GM12801 (cell line): ENCODE measurements around the gene LILRA5.

Experiments
- CTCF ChIP-seq: IDR thresholded peaks from one replicate; pipeline ENCODE4 v1.5.1; 2011; ENCODE audit warnings: control low read depth; ENCODE audit not compliant: insufficient read length; ENCODE audit errors: extremely low read depth

LILRA5 gene

GRCh38 chr19:54317108-54317964 is 4.4 kb upstream of the LILRA5 start:
- no peak for TF ChIP-seq CTCF

GRCh38 chr19:54316746-54317107 is 3.8 kb upstream of the LILRA5 start:
- TF ChIP-seq CTCF: no peak

- TF ChIP-seq CTCF: no peak
These were observed 3.0 kb upstream of the LILRA5 start for GRCh38 chr19:54315956-54316355.

GRCh38 chr19:54312011-54312410 is 955 bp downstream of the LILRA5 start:
- TF ChIP-seq CTCF: no peak

- TF ChIP-seq CTCF: no peak
These were observed 1.5 kb downstream of the LILRA5 start for GRCh38 chr19:54311486-54311885.

GRCh38 chr19:54310543-54310942 is 2.4 kb downstream of the LILRA5 start:
- no peak for TF ChIP-seq CTCF

GRCh38 chr19:54309811-54310210 is 3.2 kb downstream of the LILRA5 start:
- TF ChIP-seq CTCF: no peak
